K562 (cell line): ENCODE measurements around the gene POU2AF2. TPM values are rescaled to one million over a fixed set of nuclear protein-coding genes. Genes with fewer than 3 reads are reported as not detected.

Experiments used
- ATAC-seq: fragments of 200-7000 bp; cut with Tn5 transposase; 3 replicates; pipeline ENCODE4 v1.9.1; 2020; ENCODE audit warnings: moderate library complexity
- BruUV-seq: library from RNA; stranded (reverse); fragments of 400-500 nt; replicated peaks from 2 replicates; lab custom pipeline; 2021; lab: Mats Ljungman, UMichigan
- CTCF ChIA-PET: fragments of 300-600 bp; formaldehyde crosslinking; extraction: SDS; loops from one replicate; lab custom pipeline; 2021; ENCODE audit warnings: low intra/inter-chr PET ratio; lab: Yijun Ruan, JAX
- POLR2A ChIA-PET: fragments of 300-600, 350-650 bp; sonication (Branson Sonifier 250); formaldehyde crosslinking; extraction: SDS; loops from one replicate; lab custom pipeline; 2021; ENCODE audit warnings: antibody characterized with exemption, inconsistent platforms; lab: Yijun Ruan, JAX
- DNase-seq, 4 experiments: peaks; one replicate each; pipeline versions ENCODE4 v3.0.0 to v3.0.0-alpha.2; 2011 to 2018; ENCODE audit warnings: low spot score in 3 of 4, mixed read lengths in 3 of 4; ENCODE audit errors: extremely low read depth in 1 of 4
- FAIRE-seq: peaks from 2 replicates; lab custom pipeline; 2011; peaks lifted over from hg19 to GRCh38; lab: Jason Lieb, UNC
- H2AFZ ChIP-seq: 2 replicates; pipeline ENCODE4 v1.6.0; 2011; ENCODE audit warnings: low read depth, low read length, control low read depth, inconsistent platforms
- H3K27ac ChIP-seq: fragments of 200-600 bp; 3 replicates; pipeline ENCODE4 v1.8.0; 2011; ENCODE audit warnings: low read depth, mild to moderate bottlenecking, control low read depth, inconsistent platforms, low read length, moderate library complexity, mixed read lengths; ENCODE audit errors: extremely low read depth
- H3K27me3 ChIP-seq, 2 experiments: fragments of 300-600 bp in 1 of 2; 2 replicates in 1 of 2; 3 replicates in 1 of 2; pipeline versions ENCODE4 v1.6.0 to v1.8.0; 2011; ENCODE audit warnings: inconsistent platforms in 2 of 2, low read length in 2 of 2, mild to moderate bottlenecking in 1 of 2, mixed read lengths in 1 of 2, moderate library complexity in 1 of 2; ENCODE audit not compliant: control insufficient read depth in 2 of 2, insufficient read depth in 2 of 2
- H3K36me3 ChIP-seq: fragments of 300-600 bp; 3 replicates; pipeline ENCODE4 v1.8.0; 2011; ENCODE audit warnings: mild to moderate bottlenecking, low read length, inconsistent platforms; ENCODE audit not compliant: control insufficient read depth, insufficient read depth
- H3K4me1 ChIP-seq, 2 experiments: fragments of 200-600 bp in 1 of 2; replicated peaks in 1 of 2; 2 replicates in 1 of 2; 3 replicates in 1 of 2; pipeline versions ENCODE4 v1.5.1 to v1.8.0; 2011; ENCODE audit warnings: inconsistent platforms in 2 of 2, low read length in 2 of 2, mild to moderate bottlenecking in 1 of 2, mixed read lengths in 1 of 2, moderate library complexity in 1 of 2; ENCODE audit not compliant: control insufficient read depth in 2 of 2, insufficient read depth in 2 of 2
- H3K4me2 ChIP-seq: 2 replicates; pipeline ENCODE4 v1.6.1; 2011; ENCODE audit warnings: low read length, control low read depth, inconsistent platforms, mixed read lengths; ENCODE audit not compliant: insufficient read depth
- H3K4me3 ChIP-seq: fragments of 200-600 bp; sonication (generic), shearing (Covaris generic); 2 replicates; pipeline ENCODE4 v1.5.1; 2016; ENCODE audit warnings: control low read depth, inconsistent platforms
- H3K79me2 ChIP-seq: fragments of 200-600 bp; 3 replicates; pipeline ENCODE4 v1.8.0; 2011; ENCODE audit warnings: low read length, inconsistent platforms; ENCODE audit not compliant: control insufficient read depth, insufficient read depth
- H3K9ac ChIP-seq, 2 experiments: 2 replicates each; pipeline versions ENCODE4 v1.6.0 to v1.6.1; 2011; ENCODE audit warnings: low read depth in 2 of 2, low read length in 2 of 2, control low read depth in 1 of 2, inconsistent platforms in 1 of 2, mild to moderate bottlenecking in 1 of 2, mixed read lengths in 1 of 2; ENCODE audit not compliant: insufficient read depth in 1 of 2
- H3K9me1 ChIP-seq: one replicate; pipeline ENCODE4 v1.6.0; 2011; ENCODE audit warnings: inconsistent platforms, mild to moderate bottlenecking, low read length, moderate library complexity; ENCODE audit not compliant: control insufficient read depth, insufficient read depth
- H3K9me3 ChIP-seq: replicated peaks from 2 replicates; pipeline ENCODE4 v1.5.1; 2011; ENCODE audit warnings: low read depth, low read length, inconsistent platforms; ENCODE audit not compliant: control insufficient read depth, insufficient read depth
- H4K20me1 ChIP-seq: replicated peaks from 2 replicates; pipeline ENCODE4 v1.6.1; 2011; ENCODE audit warnings: low read length, inconsistent platforms, mixed read lengths; ENCODE audit not compliant: control insufficient read depth, insufficient read depth
- HNRNPK ChIP-seq: fragments of 200-400 bp; formaldehyde crosslinking; IDR thresholded peaks from one replicate; pipeline ENCODE4 v1.6.1; 2018; ENCODE audit warnings: mild to moderate bottlenecking, low read depth, low read length; ENCODE audit not compliant: poor library complexity, severe bottlenecking
- SPI1 ChIP-seq: IDR thresholded peaks from 2 replicates; pipeline ENCODE4 v1.6.1; 2011; ENCODE audit warnings: low read depth, low read length, control low read depth, borderline replicate concordance
- YBX1 ChIP-seq: fragments of 450-650 bp; IDR thresholded peaks from 2 replicates; pipeline ENCODE4 v1.7.1; 2016; ENCODE audit warnings: mild to moderate bottlenecking
- WGBS: fragments of 100-300 bp; shearing (Covaris generic); methylation state at CpG from one replicate; pipeline ENCODE4 v1.1.6; 2016; ENCODE audit warnings: low coverage, mixed read lengths; ENCODE audit not compliant: insufficient coverage; ENCODE audit errors: missing lambda C conversion rate; 5-methylcytosine and 5-hydroxymethylcytosine counted together
- in situ Hi-C: fragments of 300-500 bp; cut with MboI; formaldehyde crosslinking; loops from 4 replicates; pipeline ENCODE4 v1.15.0; 2018; ENCODE audit warnings: inconsistent platforms, mixed read lengths
- intact Hi-C: fragments of 100-400 bp; cut with micrococcal nuclease; formaldehyde crosslinking; loops from 2 replicates; pipeline ENCODE4 v1.14.2; 2022
- polyA plus RNA-seq, 8 experiments: library from polyadenylated mRNA; depleted of rRNA in 4 of 8; stranded (reverse) in 5 of 8; unstranded in 3 of 8; fragments of >200 nt; fragmentation: Nextera tagmentation in 2 of 8; fragmentation: Illumina TruSeq in 1 of 8; extraction: Ambion mirVana in 2 of 8; extraction: Trizol in 1 of 8; gene quantifications; 2 replicates each; pipeline versions ENCODE4 v1.2.1 to v1.2.3, GENCODE V29; 2011 to 2014; ENCODE audit warnings: inconsistent platforms in 1 of 8, missing spikeins in 1 of 8
- total RNA-seq, 7 experiments: library from RNA; depleted of rRNA in 6 of 7; stranded (reverse); fragments of >200 nt in 6 of 7; fragmentation: Illumina TruSeq in 2 of 7; extraction: Trizol in 2 of 7; gene quantifications; 2 replicates each; pipeline versions ENCODE4 v1.2.1 to v1.2.3, GENCODE V29; 2011 to 2021; ENCODE audit warnings: low replicate concordance in 1 of 7

The POU2AF2 gene
- total and polyA plus RNA-seq, 9 of the 15 experiments (the other 6 are each of a cell fraction or from before 2014, with no cell fraction given), result not detected

DNA sequence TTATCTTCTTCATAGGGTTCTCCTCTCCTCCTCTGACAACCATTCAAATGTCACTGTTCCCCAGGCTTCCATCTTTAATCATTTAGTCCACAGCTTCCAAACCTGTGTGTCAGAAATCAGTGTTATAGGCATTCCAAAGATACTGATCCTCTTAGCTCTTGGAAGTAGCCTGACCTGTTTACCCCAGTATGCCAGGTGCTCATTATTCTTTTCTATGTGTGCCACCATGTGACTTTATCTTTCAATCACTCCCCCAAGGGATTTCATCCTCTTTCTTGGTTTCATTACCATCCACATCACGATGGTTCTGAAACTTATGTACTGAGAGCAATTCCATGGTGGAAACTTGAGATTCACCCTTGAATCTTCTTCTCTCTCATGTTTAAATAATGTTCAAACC is 7.6 kb downstream of the POU2AF2 start:
- POLR2A ChIA-PET, result no interaction called here
- Histone ChIP-seq H3K4me2 (no peak overlapping the region), H3K9me3 (no peaks in the 10 kb centered on the region), H4K20me1 (no peaks in the 10 kb centered on the region), H3K27ac (no peak overlapping the region), H3K27me3 (no peaks in the 10 kb centered on the region), H2AFZ (no peak overlapping the region), H3K4me3 (no peak overlapping the region), H3K79me2 (no peaks in the 10 kb centered on the region), H3K36me3 (no peaks in the 10 kb centered on the region), H3K9me1 (no peaks in the 10 kb centered on the region), H3K4me1 (no peaks in the 10 kb centered on the region), H3K9ac (no peak overlapping the region)
- DNase-seq (no peak), ATAC-seq (no peak), FAIRE-seq (no peak)
- intact Hi-C loops, result no loop called here
- 7% methylated on average over 1 of the region's 1 CpG for WGBS
- BruUV-seq, result no TSS peak
- in situ Hi-C loops, result no loop called here
- CTCF ChIA-PET, result no interaction called here
- TF ChIP-seq HNRNPK, result no peak

DNA sequence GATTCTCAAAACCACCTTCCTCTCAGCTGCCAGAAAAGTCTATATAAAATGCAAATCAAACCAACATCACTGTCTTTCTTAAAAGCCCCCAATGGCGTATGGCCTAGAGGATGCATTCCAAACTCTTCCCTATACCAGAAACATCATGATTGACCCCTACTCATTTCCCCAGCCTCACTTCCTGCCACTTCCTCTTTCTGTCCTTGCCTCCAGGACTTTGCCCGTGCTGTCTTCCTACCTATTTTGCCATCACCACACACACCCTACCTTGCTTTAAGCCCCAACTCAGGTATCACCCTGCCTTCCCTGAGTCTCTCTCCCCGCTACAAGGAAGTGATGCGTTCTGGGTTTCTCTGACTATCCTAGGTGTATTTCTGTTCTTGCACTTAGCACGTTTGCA is 8.1 kb downstream of the POU2AF2 start:
- H3K27ac ChIP-seq, result no peak overlapping the region
- FAIRE-seq, result no peak
- CTCF ChIA-PET, result no interaction called here
- H3K9ac ChIP-seq, result no peak overlapping the region
- intact Hi-C loops, result no loop called here
- H3K9me1 ChIP-seq, result no peaks in the 10 kb centered on the region
- in situ Hi-C loops, result no loop called here
- no TSS peak for BruUV-seq
- DNase-seq, result no peak
- H3K27me3 ChIP-seq, result no peaks in the 10 kb centered on the region
- no peaks in the 10 kb centered on the region for H3K36me3 ChIP-seq
- TF ChIP-seq SPI1, result peak; percentile 88
- TF ChIP-seq YBX1, result no peak
- H3K4me3 ChIP-seq, result no peak overlapping the region
- H3K4me2 ChIP-seq, result no peak overlapping the region
- H4K20me1 ChIP-seq, result no peaks in the 10 kb centered on the region
- H3K9me3 ChIP-seq, result no peaks in the 10 kb centered on the region
- no peaks in the 10 kb centered on the region for H3K79me2 ChIP-seq
- no peaks in the 10 kb centered on the region for H3K4me1 ChIP-seq
- H2AFZ ChIP-seq, result no peak overlapping the region
- ATAC-seq, result no peak
- POLR2A ChIA-PET, result no interaction called here
- WGBS, result 0% methylated on average over 5 of the region's 5 CpGs
